Thyroid gland (tissue), 4 donors: ENCODE results near the gene DSTN. TPM values are rescaled to one million over a fixed set of nuclear protein-coding genes. Genes with fewer than 3 reads are reported as not detected.
A peak's percentile ranks its signal among the peaks of the same experiment; 100 is the strongest.

Experiments
- DNase-seq, 2 donors: peaks; one replicate each; pipeline ENCODE4 v3.0.0-alpha.2; 2019
- H3K27ac ChIP-seq, 3 donors: fragments of 200-600 bp; sonication (generic); 1 replicate in 2 of 3; 2 replicates in 1 of 3; pipeline ENCODE4 v1.5.1; 2016 to 2019; ENCODE audit warnings: mild to moderate bottlenecking in 1 of 3, moderate library complexity in 1 of 3
- H3K27me3 ChIP-seq: fragments of 200-600 bp; sonication (generic); one replicate; pipeline ENCODE4 v1.5.1; 2019
- H3K36me3 ChIP-seq, 2 donors: fragments of 200-600 bp; sonication (generic); one replicate each; pipeline ENCODE4 v1.5.1; 2016 to 2019
- H3K4me1 ChIP-seq, 2 donors: fragments of 200-600 bp; sonication (generic); one replicate each; pipeline ENCODE4 v1.5.1; 2017 to 2019
- H3K4me3 ChIP-seq, 3 donors: fragments of 200-600 bp; sonication (generic); replicated peaks in 1 of 3; 1 replicate in 2 of 3; 2 replicates in 1 of 3; pipeline ENCODE4 v1.5.1; 2016; ENCODE audit warnings: mild to moderate bottlenecking in 1 of 3
- H3K9me3 ChIP-seq: fragments of 200-600 bp; sonication (generic); one replicate; pipeline ENCODE4 v1.5.1; 2017
- POLR2A ChIP-seq, 2 donors: fragments of 450-650 bp; IDR thresholded peaks; one replicate each; pipeline ENCODE4 v1.6.1; 2017; ENCODE audit warnings: antibody characterized with exemption in 2 of 2, mild to moderate bottlenecking in 2 of 2, moderate library complexity in 1 of 2
- WGBS, 2 donors: methylation state at CpG; one replicate each; pipeline ENCODE4 v1.1.5; 2017; 5-methylcytosine and 5-hydroxymethylcytosine counted together
- intact Hi-C: fragments of 100-400 bp; cut with DNase I; formaldehyde crosslinking; loops from one replicate; pipeline ENCODE4 v1.15.1; 2023
- total RNA-seq, 4 donors: library from RNA; depleted of rRNA; stranded (reverse); fragments of >200 nt; gene quantifications; one replicate each; pipeline ENCODE4 v1.2.3, GENCODE V29; 2016
- TF ChIP-seq, protein P1 (sequence below), 6 experiments: fragments of 200-600 bp in 3 of 6; fragments of 450-650 bp in 3 of 6; sonication (generic) in 3 of 6; IDR thresholded peaks; one replicate each; pipeline ENCODE4 v1.5.1; 2016 to 2019; ENCODE audit warnings: antibody characterized with exemption in 6 of 6, mild to moderate bottlenecking in 2 of 6, inconsistent platforms in 1 of 6, moderate library complexity in 1 of 6

Gene DSTN
- total RNA-seq, 4 donors from 2014 or later, result 504 to 681 (median 560) TPM

DNA sequence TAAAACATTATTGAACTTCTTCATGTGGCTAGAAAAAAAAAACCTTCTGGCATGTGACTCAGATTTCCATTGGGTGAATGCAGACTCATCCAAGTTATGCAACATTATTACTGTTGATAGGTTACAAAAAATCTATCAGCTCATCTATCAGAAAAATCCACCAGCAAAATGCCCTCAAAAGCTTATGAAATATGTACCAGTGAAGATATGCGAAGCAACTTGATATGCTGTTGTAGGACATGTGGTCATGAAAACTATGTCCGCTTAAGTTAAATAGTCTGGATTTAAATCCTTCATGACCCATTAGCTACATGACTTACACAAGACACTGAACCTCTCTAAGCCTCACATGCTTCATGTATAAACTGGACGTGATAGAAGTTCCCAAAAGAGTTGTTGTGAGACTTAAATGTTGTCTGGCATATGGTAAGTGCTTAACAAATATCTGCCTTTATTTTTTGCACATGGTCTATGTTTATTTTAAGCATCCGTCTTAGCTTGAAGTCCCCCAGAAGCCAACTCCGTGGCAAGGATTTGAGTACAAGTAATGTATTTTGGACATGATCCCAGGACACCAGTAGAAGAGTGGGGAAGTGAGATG, 26.2 kb upstream of the DSTN start:
- no peak for TF ChIP-seq POLR2A (IDR thresholded peaks at IDR 0.05)
- TF ChIP-seq, protein P1, sequence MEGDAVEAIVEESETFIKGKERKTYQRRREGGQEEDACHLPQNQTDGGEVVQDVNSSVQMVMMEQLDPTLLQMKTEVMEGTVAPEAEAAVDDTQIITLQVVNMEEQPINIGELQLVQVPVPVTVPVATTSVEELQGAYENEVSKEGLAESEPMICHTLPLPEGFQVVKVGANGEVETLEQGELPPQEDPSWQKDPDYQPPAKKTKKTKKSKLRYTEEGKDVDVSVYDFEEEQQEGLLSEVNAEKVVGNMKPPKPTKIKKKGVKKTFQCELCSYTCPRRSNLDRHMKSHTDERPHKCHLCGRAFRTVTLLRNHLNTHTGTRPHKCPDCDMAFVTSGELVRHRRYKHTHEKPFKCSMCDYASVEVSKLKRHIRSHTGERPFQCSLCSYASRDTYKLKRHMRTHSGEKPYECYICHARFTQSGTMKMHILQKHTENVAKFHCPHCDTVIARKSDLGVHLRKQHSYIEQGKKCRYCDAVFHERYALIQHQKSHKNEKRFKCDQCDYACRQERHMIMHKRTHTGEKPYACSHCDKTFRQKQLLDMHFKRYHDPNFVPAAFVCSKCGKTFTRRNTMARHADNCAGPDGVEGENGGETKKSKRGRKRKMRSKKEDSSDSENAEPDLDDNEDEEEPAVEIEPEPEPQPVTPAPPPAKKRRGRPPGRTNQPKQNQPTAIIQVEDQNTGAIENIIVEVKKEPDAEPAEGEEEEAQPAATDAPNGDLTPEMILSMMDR (IDR thresholded peaks at IDR 0.05), result no peak
- Histone ChIP-seq H3K4me1 (peaks cover 31 to 41% of the 10 kb centered on the region in 2 donors), H3K36me3 (no peaks in the 10 kb centered on the region), H3K27ac (peak overlapping the region; percentile 59 to 89 (median 63)), H3K9me3 (no peaks in the 10 kb centered on the region), H3K4me3 (no peak overlapping the region), H3K27me3 (no peaks in the 10 kb centered on the region)
- no peak for DNase-seq
- intact Hi-C loops, result no loop called here
- 58 to 64% methylated on average over 5 of the region's 5 CpGs for WGBS, 2 donors

DNA sequence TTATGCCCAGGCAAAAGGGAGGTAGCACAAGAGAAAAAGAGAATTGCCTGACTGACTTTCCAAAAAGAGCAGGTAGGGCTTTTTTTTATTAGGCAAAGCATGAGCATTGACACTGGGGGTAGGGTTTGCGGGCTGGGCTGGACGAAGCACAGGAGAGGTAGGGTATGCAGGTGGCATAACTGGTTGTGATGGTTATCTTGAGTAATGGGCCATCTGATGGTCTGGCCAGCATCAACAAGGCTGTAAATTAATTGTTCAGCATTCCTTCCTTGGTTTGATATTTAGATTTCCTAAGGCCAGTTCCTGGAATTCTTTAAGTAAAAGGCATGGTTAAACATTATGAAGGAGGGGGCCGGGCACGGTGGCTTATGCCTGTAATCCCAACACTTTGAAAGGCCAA, 24.7 kb upstream of the DSTN start:
- Histone ChIP-seq H3K27ac (peak overlapping the region in 1 of 3 donors; percentile 25), H3K4me1 (peaks cover 31 to 41% of the 10 kb centered on the region in 2 donors), H3K9me3 (no peaks in the 10 kb centered on the region), H3K27me3 (no peaks in the 10 kb centered on the region), H3K4me3 (no peak overlapping the region), H3K36me3 (no peaks in the 10 kb centered on the region)
- TF ChIP-seq POLR2A (IDR thresholded peaks at IDR 0.05), result no peak
- TF ChIP-seq, protein P1 (IDR thresholded peaks at IDR 0.05), result no peak
- 89 to 90% methylated on average over 4 of the region's 4 CpGs for WGBS, 2 donors
- intact Hi-C loops, result no loop called here
- no peak for DNase-seq

DNA sequence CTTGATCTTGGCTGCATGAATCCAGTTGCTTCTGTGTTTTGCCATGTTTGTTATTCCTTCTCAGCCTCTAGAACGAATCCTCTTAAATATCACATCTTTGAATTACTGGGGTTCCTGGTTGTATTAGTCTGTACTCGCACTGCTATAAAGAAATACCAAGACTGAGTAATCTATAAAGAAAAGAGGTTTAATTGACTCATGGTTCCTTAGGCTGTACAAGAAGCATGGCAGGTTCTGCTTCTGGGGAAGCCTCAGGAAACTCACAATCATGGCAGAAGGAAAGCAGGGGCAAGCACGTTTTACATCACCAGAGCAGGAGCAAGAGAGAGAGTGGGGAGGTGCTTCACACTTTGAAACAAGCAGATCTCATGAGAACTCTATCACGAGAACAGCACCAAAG, 20.7 kb upstream of the DSTN start:
- no peaks in the 10 kb centered on the region for H3K27me3 ChIP-seq
- H3K27ac ChIP-seq, result no peak overlapping the region
- TF ChIP-seq, protein P1 (IDR thresholded peaks at IDR 0.05), result no peak
- no peak for DNase-seq
- H3K9me3 ChIP-seq, result no peaks in the 10 kb centered on the region
- intact Hi-C loops, result no loop called here
- H3K4me3 ChIP-seq, result no peak overlapping the region
- peaks cover 0 to 1% of the 10 kb centered on the region in 2 donors for H3K4me1 ChIP-seq
- 86 to 91% methylated on average over 4 of the region's 4 CpGs for WGBS, 2 donors
- no peaks in the 10 kb centered on the region for H3K36me3 ChIP-seq

DNA sequence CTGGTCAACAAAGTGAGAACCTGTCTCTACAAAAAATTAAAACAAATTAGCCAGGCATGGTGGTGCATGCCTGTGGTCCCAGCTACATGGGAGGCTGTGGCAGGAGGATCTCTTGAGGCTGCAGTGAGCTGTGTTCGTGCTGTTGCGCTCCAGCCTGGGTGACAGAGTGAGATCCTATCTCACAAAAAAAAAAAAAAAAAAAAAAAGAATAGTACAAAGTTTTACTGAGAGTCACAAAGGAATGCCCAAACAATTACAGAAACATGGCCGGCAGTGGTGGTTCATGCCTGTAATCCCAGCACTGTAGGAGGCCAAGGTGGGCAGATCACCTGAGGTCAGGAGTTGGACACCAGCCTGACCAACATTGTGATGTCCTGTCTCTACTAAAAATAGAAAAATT, 14.8 kb upstream of the DSTN start:
- intact Hi-C loops, result no loop called here
- no peaks in the 10 kb centered on the region for H3K27me3 ChIP-seq
- H3K27ac ChIP-seq, result peak overlapping the region; percentile 26 to 96 (median 92)
- H3K4me1 ChIP-seq, result peaks cover 25 to 38% of the 10 kb centered on the region in 2 donors
- no peak for TF ChIP-seq POLR2A (IDR thresholded peaks at IDR 0.05)
- TF ChIP-seq, protein P1 (IDR thresholded peaks at IDR 0.05), result no peak
- H3K9me3 ChIP-seq, result no peaks in the 10 kb centered on the region
- H3K4me3 ChIP-seq, result no peak overlapping the region
- 96 to 99% methylated on average over 3 of the region's 3 CpGs for WGBS, 2 donors
- no peak for DNase-seq
- no peaks in the 10 kb centered on the region for H3K36me3 ChIP-seq

DNA sequence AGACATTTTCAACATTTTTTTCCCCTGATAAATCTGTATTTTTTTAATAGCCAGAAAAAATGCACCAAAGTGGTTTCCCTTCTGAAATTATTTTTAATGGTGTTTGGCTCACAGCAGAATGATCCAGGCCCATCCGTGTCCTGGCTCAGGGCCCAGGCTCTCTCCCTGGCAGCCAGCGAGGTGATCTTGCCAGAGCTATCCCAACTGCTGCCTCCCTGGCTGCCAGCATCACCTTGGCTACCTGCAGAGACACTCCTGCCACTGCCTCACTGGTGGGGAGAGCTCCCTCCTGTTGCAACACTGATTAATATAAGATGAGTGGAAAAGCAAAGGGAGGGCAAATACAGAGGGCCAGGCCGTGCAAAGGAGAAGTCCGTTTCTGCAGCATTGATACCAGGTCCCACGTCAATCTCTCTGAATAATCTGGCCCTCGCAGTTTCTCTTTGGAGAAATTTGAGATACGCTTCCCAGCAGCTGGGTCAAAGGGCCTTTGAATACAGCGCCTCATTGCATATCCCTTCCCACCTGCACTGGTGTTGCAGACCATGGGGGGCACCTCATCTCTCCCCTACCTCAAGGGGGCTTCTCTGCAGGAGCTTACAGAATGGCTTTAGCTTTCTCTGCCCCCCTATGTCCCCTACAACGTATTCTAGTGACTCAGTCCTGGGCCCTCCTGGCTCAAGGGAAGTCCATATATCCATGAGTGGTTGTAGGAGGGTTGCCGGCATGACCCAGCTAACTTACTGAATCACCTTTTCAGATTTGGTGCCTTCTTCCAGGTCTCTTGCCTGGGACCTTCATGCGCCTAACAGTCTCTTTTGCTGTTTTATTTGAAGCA, 12.8 kb upstream of the DSTN start:
- peak in 1 of 2 donors; percentile 49 for TF ChIP-seq POLR2A (IDR thresholded peaks at IDR 0.05)
- TF ChIP-seq, protein P1 (IDR thresholded peaks at IDR 0.05), result no peak
- peaks cover 25 to 41% of the 10 kb centered on the region in 2 donors for H3K4me1 ChIP-seq
- intact Hi-C loops, result no loop called here
- no peaks in the 10 kb centered on the region for H3K9me3 ChIP-seq
- DNase-seq, result peak; percentile 95 to 98
- WGBS, 2 donors, result 50 to 52% methylated on average over 11 of the region's 11 CpGs
- no peaks in the 10 kb centered on the region for H3K36me3 ChIP-seq
- peak overlapping the region; percentile 85 to 96 (median 92) for H3K27ac ChIP-seq
- H3K27me3 ChIP-seq, result no peaks in the 10 kb centered on the region
- no peak overlapping the region for H3K4me3 ChIP-seq
